Small intestine (tissue), 7 donors: ENCODE results near the gene SLC5A5. TPM values are rescaled to one million over a fixed set of nuclear protein-coding genes. Genes with fewer than 3 reads are reported as not detected.
A peak's percentile ranks its signal among the peaks of the same experiment; 100 is the strongest.

Experiments
- DNase-seq, 2 donors: peaks; one replicate each; pipeline versions ENCODE4 v3.0.0 to v3.0.0-alpha.2; 2013
- FAIRE-seq: peaks from 2 replicates; lab custom pipeline; 2012; peaks lifted over from hg19 to GRCh38; lab: Jason Lieb, UNC
- H3K27ac ChIP-seq, 3 donors: one replicate each; pipeline ENCODE4 v1.5.1; 2013; ENCODE audit warnings: low read length in 2 of 3, mild to moderate bottlenecking in 2 of 3, control low read depth in 1 of 3, inconsistent platforms in 1 of 3, low read depth in 1 of 3, moderate library complexity in 1 of 3
- H3K27me3 ChIP-seq, 3 donors: one replicate each; pipeline ENCODE4 v1.6.1; 2013; ENCODE audit warnings: low read length in 3 of 3, inconsistent platforms in 1 of 3; ENCODE audit not compliant: control insufficient read depth in 3 of 3, insufficient read depth in 3 of 3
- H3K36me3 ChIP-seq, 3 donors: one replicate each; pipeline ENCODE4 v1.6.1; 2013; ENCODE audit warnings: low read length in 3 of 3, inconsistent platforms in 1 of 3, low read depth in 1 of 3, mild to moderate bottlenecking in 1 of 3, moderate library complexity in 1 of 3; ENCODE audit not compliant: control insufficient read depth in 3 of 3, insufficient read depth in 2 of 3
- H3K4me1 ChIP-seq, 3 donors: one replicate each; pipeline ENCODE4 v1.6.1; 2013; ENCODE audit warnings: low read length in 2 of 3, inconsistent platforms in 1 of 3, low read depth in 1 of 3, mild to moderate bottlenecking in 1 of 3, moderate library complexity in 1 of 3; ENCODE audit not compliant: control insufficient read depth in 3 of 3, insufficient read depth in 2 of 3
- H3K4me3 ChIP-seq, 3 donors: one replicate each; pipeline ENCODE4 v1.5.1; 2013; ENCODE audit warnings: low read length in 3 of 3, control low read depth in 1 of 3, inconsistent platforms in 1 of 3, low read depth in 1 of 3, mild to moderate bottlenecking in 1 of 3, moderate library complexity in 1 of 3
- H3K9me3 ChIP-seq, 2 donors: one replicate each; pipeline ENCODE4 v1.6.1; 2013; ENCODE audit warnings: low read depth in 1 of 2, low read length in 1 of 2; ENCODE audit not compliant: control insufficient read depth in 2 of 2, insufficient read depth in 1 of 2
- WGBS, 3 donors: extraction: QIAGEN DNeasy Blood & Tissue Kit; methylation state at CpG; one replicate each; pipeline ENCODE4 v1.1.7; 2013; 5-methylcytosine and 5-hydroxymethylcytosine counted together
- polyA plus RNA-seq, 4 donors: library from polyadenylated mRNA; stranded (reverse) in 3 of 4; unstranded in 1 of 4; fragments of 200-250 nt in 3 of 4; fragments of 120-200 nt in 1 of 4; gene quantifications; one replicate each; pipeline versions ENCODE4 v1.2.1 to v1.2.3, GENCODE V29; 2013
- donor health status: healthy with polysubstance abuse.
- donor health status: control.
- donor health status: control.
- donor health status: Bipolar disorder and iron deficiency.
- donor health status: healthy.

SLC5A5 gene
- polyA plus RNA-seq, 4 donors: 0.01 to 0.27 (median 0.01) TPM; not detected in 1

DNA sequence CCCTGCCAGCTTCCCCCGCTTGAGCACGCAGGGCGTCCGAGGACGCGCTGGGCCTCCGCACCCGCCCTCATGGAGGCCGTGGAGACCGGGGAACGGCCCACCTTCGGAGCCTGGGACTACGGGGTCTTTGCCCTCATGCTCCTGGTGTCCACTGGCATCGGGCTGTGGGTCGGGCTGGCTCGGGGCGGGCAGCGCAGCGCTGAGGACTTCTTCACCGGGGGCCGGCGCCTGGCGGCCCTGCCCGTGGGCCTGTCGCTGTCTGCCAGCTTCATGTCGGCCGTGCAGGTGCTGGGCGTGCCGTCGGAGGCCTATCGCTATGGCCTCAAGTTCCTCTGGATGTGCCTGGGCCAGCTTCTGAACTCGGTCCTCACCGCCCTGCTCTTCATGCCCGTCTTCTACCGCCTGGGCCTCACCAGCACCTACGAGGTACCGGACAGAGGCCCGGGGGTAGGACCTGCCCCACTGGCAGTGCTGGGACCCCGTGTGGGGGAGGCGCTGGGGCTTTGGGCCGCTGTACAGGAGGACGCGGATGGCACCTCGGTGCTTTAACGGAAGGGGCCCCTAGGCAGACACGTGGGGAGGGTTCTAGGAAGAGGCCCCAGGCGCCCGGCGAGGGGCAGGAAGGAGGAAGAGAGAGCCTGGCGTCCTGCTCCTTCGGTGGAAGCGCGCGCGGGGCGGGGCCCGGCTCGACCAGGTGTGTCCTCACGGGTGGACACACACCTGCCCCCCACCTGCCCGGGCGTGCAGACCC is 681 bp downstream of the SLC5A5 start:
- Histone ChIP-seq H3K27ac (no peak overlapping the region), H3K9me3 (no peaks in the 10 kb centered on the region), H3K36me3 (no peaks in the 10 kb centered on the region), H3K4me3 (no peak overlapping the region), H3K27me3 (peaks cover 0 to 67% (median 30%) of the 10 kb centered on the region in 3 donors), H3K4me1 (no peaks in the 10 kb centered on the region)
- DNase-seq (peak in 1 of 2 donors; percentile 32), FAIRE-seq (no peak)
- WGBS, 3 donors: 3 to 6% (median 4%) methylated on average over 55 to 61 of the region's 61 CpGs

GRCh38 chr19:17873786-17874757 is 2.3 kb downstream of the SLC5A5 start:
- H3K36me3 ChIP-seq: no peaks in the 10 kb centered on the region
- peak; percentile 41 to 53 for DNase-seq
- H3K4me3 ChIP-seq: peak overlapping the region in 1 of 3 donors; percentile 5
- H3K4me1 ChIP-seq: no peaks in the 10 kb centered on the region
- 7 to 8% (median 7%) methylated on average over 50 to 63 of the region's 63 CpGs for WGBS, 3 donors
- no peaks in the 10 kb centered on the region for H3K9me3 ChIP-seq
- no peak overlapping the region for H3K27ac ChIP-seq
- no peak for FAIRE-seq
- peaks cover 0 to 58% (median 32%) of the 10 kb centered on the region in 3 donors for H3K27me3 ChIP-seq

DNA sequence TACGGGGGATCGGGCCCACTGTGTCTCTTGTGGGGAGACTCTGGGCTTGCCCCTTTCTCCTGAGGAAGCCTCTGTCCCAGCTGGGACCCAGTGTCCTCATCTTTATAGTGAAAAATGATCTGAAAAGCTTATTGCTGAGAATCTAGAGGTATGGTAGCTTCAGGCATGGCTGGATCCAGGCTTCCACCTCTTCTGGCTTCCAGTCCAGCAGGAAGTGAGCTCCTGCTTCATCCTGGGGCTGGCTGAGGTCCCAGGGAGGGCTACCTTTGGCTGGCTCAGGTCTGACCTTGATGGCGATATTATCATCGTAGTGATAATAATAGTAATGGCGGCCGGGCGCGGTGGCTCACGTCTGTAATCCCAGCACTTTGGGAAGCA is 3.0 kb downstream of the SLC5A5 start:
- FAIRE-seq: no peak
- peaks cover 0 to 51% (median 32%) of the 10 kb centered on the region in 3 donors for H3K27me3 ChIP-seq
- 66 to 81% (median 70%) methylated on average over 9 of the region's 9 CpGs for WGBS, 3 donors

GRCh38 chr19:17877696-17878095 is 6.0 kb downstream of the SLC5A5 start:
- H3K4me1 ChIP-seq: no peaks in the 10 kb centered on the region
- DNase-seq (no peak), FAIRE-seq (no peak)
- no peaks in the 10 kb centered on the region for H3K9me3 ChIP-seq
- peaks cover 0 to 22% (median 11%) of the 10 kb centered on the region in 3 donors for H3K27me3 ChIP-seq
- WGBS, 3 donors: 85 to 90% (median 88%) methylated on average over 16 of the region's 16 CpGs
- H3K36me3 ChIP-seq: no peaks in the 10 kb centered on the region
- no peak overlapping the region for H3K4me3 ChIP-seq
- H3K27ac ChIP-seq: no peak overlapping the region

More for the DNA sequence above, 3.0 kb downstream of the SLC5A5 start:
- H3K4me1 ChIP-seq: no peaks in the 10 kb centered on the region
- no peak for DNase-seq
- no peaks in the 10 kb centered on the region for H3K9me3 ChIP-seq
- H3K36me3 ChIP-seq: no peaks in the 10 kb centered on the region
- no peak overlapping the region for H3K27ac ChIP-seq
- no peak overlapping the region for H3K4me3 ChIP-seq

DNA sequence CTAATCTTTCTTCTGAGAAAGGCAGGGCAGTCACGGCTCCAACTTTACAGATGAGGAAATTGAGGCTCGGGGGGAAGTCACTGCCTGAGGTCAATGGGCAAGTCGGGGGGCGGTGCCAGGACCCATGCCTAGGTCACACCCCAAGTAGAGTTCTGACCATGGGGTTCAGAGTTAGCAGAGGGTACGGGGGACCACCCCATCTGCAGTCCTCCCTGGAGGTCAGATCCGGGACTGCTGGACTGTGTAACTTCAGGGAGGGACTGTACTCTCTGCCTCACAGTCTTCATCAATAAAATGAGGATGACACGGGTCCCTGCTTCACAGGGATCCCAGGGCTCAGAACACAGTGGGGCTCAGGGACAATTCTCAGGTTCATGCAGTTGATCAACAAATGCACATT is 7.7 kb downstream of the SLC5A5 start:
- peaks cover 0 to 5% (median 5%) of the 10 kb centered on the region in 3 donors for H3K27me3 ChIP-seq
- H3K4me1 ChIP-seq: no peaks in the 10 kb centered on the region
- H3K27ac ChIP-seq: no peak overlapping the region
- H3K36me3 ChIP-seq: no peaks in the 10 kb centered on the region
- no peaks in the 10 kb centered on the region for H3K9me3 ChIP-seq
- no peak overlapping the region for H3K4me3 ChIP-seq
- DNase-seq (no peak), FAIRE-seq (no peak)
- WGBS, 3 donors: 56 to 75% (median 61%) methylated on average over 7 of the region's 7 CpGs

- no peaks in the 10 kb centered on the region for H3K36me3 ChIP-seq
- no peaks in the 10 kb centered on the region for H3K9me3 ChIP-seq
- FAIRE-seq (no peak), DNase-seq (no peak)
- no peak overlapping the region for H3K4me3 ChIP-seq
- 70 to 76% (median 75%) methylated on average over 7 of the region's 7 CpGs for whole genome bisulfite sequencing, 3 donors
- no peaks in the 10 kb centered on the region for H3K4me1 ChIP-seq
- no peak overlapping the region for H3K27ac ChIP-seq
- peaks cover 0 to 2% (median 0%) of the 10 kb centered on the region in 3 donors for H3K27me3 ChIP-seq
These were observed 10.0 kb downstream of the SLC5A5 start for GRCh38 chr19:17881701-17882100.

DNA sequence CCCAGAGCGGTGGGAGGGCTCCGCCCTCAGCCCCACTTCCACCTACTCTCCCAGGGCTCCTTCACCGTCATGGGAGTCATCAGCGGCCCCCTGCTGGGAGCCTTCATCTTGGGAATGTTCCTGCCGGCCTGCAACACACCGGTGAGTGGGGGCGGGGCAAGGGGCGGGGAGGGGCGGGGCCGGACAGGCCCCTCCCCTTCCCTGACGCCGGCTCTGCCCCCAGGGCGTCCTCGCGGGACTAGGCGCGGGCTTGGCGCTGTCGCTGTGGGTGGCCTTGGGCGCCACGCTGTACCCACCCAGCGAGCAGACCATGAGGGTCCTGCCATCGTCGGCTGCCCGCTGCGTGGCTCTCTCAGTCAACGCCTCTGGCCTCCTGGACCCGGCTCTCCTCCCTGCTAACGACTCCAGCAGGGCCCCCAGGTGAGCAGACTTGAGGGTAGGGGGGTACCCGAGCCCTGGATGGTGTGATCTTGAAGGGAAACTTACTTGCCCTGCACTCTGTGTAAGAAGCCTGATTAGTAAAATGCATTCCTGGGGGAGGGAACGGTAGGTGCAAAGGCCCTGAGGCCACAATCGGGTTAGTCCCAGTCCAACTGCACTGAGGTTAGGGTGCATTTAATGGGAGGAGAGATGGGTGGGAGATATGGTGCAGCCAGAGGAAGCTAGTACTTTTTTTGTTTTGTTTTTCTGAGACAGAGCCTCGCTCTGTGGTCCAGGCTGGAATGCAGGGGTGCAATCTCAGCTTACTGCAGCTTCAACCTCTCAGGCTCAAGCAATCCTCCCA is 12.1 kb downstream of the SLC5A5 start:
- FAIRE-seq: no peak
- Histone ChIP-seq H3K27ac (no peak overlapping the region), H3K4me1 (no peaks in the 10 kb centered on the region), H3K4me3 (no peak overlapping the region), H3K27me3 (no peaks in the 10 kb centered on the region), H3K9me3 (no peaks in the 10 kb centered on the region), H3K36me3 (no peaks in the 10 kb centered on the region)
- WGBS, 3 donors: 77 to 82% (median 77%) methylated on average over 30 to 33 of the region's 33 CpGs
- no peak for DNase-seq

DNA sequence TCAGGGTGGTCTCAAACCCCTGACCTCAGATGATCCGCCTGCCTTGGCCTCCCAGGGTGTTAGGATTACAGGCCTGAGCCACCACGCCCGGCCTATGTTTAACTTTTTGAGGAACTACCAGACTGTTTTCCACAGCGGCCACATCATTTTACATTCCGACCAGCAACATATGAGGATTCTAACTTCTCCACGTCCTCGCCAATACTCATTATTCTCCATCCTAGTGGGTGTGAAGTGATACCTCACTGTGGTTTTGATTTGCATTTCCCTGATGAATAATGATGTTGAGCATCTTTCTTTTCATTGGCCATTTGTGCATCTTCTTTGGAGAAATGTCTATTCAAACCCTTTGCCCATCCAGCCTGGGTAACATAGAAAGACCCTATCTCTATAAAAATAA is 14.8 kb downstream of the SLC5A5 start:
- Histone ChIP-seq H3K27ac (no peak overlapping the region), H3K4me1 (no peaks in the 10 kb centered on the region), H3K27me3 (no peaks in the 10 kb centered on the region), H3K36me3 (no peaks in the 10 kb centered on the region), H3K4me3 (no peak overlapping the region), H3K9me3 (peaks cover 0 to 2% of the 10 kb centered on the region in 2 donors)
- DNase-seq (no peak), FAIRE-seq (no peak)
- 61 to 81% (median 71%) methylated on average over 7 of the region's 7 CpGs for WGBS, 3 donors
